GM19099 (cell line): Measurements from ENCODE around the gene PDSS2.

ENCODE experiments used
- POLR2A ChIP-seq: IDR thresholded peaks from 3 replicates; pipeline ENCODE4 v1.6.1; 2011; ENCODE audit warnings: low read depth; ENCODE audit not compliant: insufficient read length; ENCODE audit errors: extremely low read depth

Gene PDSS2

GRCh38 chr6:107354451-107354850 is 104.9 kb downstream of the PDSS2 start:
- no peak for TF ChIP-seq POLR2A

- TF ChIP-seq POLR2A = no peak
Measured at GRCh38 chr6:107353773-107354382, 105.5 kb downstream of the PDSS2 start.

- no peak for TF ChIP-seq POLR2A
Measured at GRCh38 chr6:107348224-107348623, 111.1 kb downstream of the PDSS2 start.

- no peak for TF ChIP-seq POLR2A
Measured at GRCh38 chr6:107345393-107345792, 114.0 kb downstream of the PDSS2 start.

- no peak for TF ChIP-seq POLR2A
Measured at GRCh38 chr6:107344981-107345380, 114.4 kb downstream of the PDSS2 start.

GRCh38 chr6:107344383-107344782 is 115.0 kb downstream of the PDSS2 start:
- TF ChIP-seq POLR2A = no peak

GRCh38 chr6:107342144-107342543 is 117.2 kb downstream of the PDSS2 start:
- TF ChIP-seq POLR2A = no peak

GRCh38 chr6:107340881-107341280 is 118.5 kb downstream of the PDSS2 start:
- no peak for TF ChIP-seq POLR2A

GRCh38 chr6:107337191-107337741 is 122.1 kb downstream of the PDSS2 start:
- no peak for TF ChIP-seq POLR2A

- TF ChIP-seq POLR2A = no peak
Measured at GRCh38 chr6:107334026-107334425, 125.3 kb downstream of the PDSS2 start.

GRCh38 chr6:107333491-107333890 is 125.9 kb downstream of the PDSS2 start:
- no peak for TF ChIP-seq POLR2A

GRCh38 chr6:107331409-107332386 is 127.7 kb downstream of the PDSS2 start:
- TF ChIP-seq POLR2A = no peak

- TF ChIP-seq POLR2A = no peak
Measured at GRCh38 chr6:107330168-107330567, 129.2 kb downstream of the PDSS2 start.

GRCh38 chr6:107329063-107329860 is 130.1 kb downstream of the PDSS2 start:
- no peak for TF ChIP-seq POLR2A

- TF ChIP-seq POLR2A = no peak
Measured at GRCh38 chr6:107328081-107328480, 131.3 kb downstream of the PDSS2 start.
